Esophagus muscularis mucosa (tissue), 3 donors: ENCODE results near the gene HSPG2.

ENCODE experiments used
- EP300 ChIP-seq: sonication (generic); formaldehyde crosslinking; IDR thresholded peaks from one replicate; pipeline ENCODE4 v1.6.1; 2017; ENCODE audit warnings: antibody characterized with exemption
- TF ChIP-seq, protein P1 (sequence below), 3 experiments: fragments of 200-600 bp in 2 of 3; fragments of 450-650 bp in 1 of 3; sonication (generic) in 2 of 3; IDR thresholded peaks; one replicate each; pipeline ENCODE4 v1.5.1; 2017 to 2019; ENCODE audit warnings: antibody characterized with exemption in 3 of 3, mild to moderate bottlenecking in 2 of 3, moderate library complexity in 1 of 3

DNA sequence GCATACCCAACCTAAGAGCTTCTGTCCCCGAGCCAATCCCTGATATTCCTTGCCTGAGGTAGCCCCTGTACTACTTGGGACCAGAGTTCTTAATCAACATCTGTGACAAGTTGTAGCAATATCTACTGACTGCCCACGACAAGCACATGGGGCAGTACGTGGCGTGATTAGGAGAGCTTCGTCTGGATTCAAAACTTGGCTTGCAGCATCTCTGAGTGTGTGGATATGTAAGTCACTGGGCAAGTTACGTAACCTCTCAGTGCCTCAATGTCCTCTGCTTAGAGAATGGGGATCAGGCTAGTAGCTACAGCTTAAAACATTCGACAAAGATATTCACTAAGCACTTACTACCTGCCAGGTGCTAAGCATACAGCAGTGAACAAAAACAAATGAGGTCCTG is 5.0 kb downstream of the HSPG2 start:
- TF ChIP-seq, protein P1, sequence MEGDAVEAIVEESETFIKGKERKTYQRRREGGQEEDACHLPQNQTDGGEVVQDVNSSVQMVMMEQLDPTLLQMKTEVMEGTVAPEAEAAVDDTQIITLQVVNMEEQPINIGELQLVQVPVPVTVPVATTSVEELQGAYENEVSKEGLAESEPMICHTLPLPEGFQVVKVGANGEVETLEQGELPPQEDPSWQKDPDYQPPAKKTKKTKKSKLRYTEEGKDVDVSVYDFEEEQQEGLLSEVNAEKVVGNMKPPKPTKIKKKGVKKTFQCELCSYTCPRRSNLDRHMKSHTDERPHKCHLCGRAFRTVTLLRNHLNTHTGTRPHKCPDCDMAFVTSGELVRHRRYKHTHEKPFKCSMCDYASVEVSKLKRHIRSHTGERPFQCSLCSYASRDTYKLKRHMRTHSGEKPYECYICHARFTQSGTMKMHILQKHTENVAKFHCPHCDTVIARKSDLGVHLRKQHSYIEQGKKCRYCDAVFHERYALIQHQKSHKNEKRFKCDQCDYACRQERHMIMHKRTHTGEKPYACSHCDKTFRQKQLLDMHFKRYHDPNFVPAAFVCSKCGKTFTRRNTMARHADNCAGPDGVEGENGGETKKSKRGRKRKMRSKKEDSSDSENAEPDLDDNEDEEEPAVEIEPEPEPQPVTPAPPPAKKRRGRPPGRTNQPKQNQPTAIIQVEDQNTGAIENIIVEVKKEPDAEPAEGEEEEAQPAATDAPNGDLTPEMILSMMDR (IDR thresholded peaks at IDR 0.05), result no peak
- TF ChIP-seq EP300, result peak; percentile 50
